ENCODE results near the gene GPR146.
A peak's percentile ranks its signal among the peaks of the same experiment; 100 is the strongest.
"Not testable (repeated sequence)": the region's sequence is repeated elsewhere in the genome, so short reads cannot be mapped to it uniquely, and the experiment has no call there.

The GPR146 gene, protein sequence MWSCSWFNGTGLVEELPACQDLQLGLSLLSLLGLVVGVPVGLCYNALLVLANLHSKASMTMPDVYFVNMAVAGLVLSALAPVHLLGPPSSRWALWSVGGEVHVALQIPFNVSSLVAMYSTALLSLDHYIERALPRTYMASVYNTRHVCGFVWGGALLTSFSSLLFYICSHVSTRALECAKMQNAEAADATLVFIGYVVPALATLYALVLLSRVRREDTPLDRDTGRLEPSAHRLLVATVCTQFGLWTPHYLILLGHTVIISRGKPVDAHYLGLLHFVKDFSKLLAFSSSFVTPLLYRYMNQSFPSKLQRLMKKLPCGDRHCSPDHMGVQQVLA

DNA sequence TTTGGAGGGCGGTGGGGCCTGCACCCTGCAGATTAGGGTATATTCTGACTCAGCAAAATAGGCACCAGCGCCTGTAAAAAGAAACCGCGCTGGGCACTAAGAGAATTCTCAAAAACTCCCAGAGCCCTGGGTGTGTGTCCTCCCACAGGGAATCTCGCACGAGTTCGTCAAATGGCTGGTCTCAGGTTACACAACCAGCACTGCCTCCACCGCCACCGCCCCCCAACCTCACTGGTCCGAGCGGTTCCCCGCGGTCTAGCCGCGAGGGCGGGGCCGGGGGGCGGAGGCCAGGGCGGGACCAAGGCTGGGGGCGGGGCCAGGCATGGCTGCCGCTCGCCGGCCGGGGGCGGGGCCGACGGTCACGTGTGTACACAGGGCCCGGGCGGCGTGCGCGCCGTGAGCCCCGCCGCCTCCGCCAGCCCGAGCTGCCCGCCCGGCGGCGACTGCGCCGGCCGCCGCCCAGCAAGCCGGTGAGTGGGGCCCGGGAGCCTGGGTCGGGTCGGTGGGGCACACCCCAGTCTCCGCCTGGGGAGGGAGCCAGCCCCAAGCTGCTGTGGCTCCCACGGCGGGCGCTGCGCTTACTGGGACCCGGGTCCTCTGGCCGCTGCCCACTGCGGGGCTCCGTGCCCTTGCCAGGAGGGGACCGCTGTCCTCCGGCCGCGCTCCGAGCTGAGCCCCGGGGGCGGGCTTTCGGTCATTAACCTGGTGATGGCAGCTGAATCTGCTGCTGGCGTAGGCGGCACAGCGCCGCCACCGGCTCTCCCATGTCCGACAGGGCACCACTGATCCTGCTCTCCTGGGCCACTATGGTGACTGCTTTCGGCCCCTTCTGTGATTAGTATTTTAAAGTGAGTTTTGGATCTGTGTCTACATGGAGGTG is at the start of gene GPR146:
Gene GPR146 (plus strand): TSS at position 358 of the 880 bp plus-strand sequence. CDS start 12,970 bp downstream, outside the sequence.
- DNase-seq = peak; percentile 99

GRCh38 chr7:994592-995308 is 49.6 kb upstream of the GPR146 start:
- no peak for DNase-seq

DNA sequence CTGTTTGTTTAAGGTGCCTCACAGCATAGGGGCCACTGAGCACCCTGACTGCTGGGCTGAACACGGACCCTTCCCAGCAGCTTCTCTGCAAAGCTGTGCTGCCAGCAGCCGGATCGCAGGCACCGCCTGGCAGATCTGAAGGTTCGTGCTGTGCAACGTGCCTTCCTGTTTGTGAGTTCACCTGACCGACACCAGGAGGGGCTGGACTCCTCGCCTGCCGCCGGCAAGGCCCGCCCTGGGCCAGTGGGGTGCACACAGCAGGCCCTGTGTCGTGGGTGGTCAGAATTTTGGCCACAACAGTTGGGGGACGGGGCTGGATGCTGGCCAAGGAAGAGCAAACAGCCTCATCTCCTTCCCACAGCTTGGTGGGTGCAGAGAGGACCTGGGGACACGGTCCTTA is 48.8 kb upstream of the GPR146 start:
- DNase-seq = no peak

- no peak for DNase-seq
Measured at GRCh38 chr7:996079-996872, 48.1 kb upstream of the GPR146 start.

DNA sequence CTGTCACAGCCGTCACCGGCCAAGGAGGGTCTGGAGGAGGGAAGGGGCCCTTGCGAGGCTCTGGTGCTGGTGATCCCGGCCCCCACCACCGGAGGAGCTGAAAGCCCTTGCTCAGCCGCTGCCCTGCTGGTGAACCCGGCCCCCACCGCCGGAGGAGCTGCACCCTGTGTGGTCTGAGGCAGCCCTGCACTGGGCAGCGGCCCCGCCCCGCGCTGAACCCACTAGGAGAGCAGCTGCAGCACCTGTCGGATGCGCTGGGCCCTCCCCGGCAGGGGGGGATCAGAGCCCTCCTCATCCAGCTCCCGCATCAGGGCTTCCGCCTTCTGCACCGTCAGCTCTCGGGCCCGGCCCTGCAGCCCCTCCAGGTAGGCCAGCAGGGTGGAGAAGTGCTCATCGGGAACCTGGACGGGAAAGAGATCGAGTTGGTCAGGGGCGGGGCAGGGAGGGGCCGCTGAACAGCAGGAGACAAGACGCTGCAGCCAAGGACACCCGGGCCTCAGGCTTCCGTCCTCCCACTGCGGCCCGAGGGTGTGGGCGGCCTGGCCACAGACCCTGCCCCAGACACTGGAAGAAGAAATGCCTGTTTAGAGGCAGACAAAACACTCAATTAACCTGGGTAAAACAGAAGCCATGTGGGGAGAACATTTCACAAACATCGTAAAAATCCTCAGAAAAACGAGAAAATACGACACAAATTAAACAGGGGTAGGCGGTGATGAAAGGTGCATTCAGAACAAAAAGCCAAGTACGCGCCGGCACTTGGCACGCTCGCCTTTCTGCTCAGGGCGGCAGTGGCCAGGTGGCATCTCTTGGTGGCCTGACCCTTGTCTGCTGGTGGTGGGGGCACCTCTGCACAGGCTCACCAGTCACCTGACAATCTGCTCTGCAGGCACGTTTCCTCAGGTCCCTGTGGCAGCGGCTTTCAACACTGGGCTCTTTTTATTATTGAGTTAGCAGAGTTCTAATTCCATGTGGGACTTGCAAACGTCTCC is 46.6 kb upstream of the GPR146 start:
- DNase-seq = no peak

DNA sequence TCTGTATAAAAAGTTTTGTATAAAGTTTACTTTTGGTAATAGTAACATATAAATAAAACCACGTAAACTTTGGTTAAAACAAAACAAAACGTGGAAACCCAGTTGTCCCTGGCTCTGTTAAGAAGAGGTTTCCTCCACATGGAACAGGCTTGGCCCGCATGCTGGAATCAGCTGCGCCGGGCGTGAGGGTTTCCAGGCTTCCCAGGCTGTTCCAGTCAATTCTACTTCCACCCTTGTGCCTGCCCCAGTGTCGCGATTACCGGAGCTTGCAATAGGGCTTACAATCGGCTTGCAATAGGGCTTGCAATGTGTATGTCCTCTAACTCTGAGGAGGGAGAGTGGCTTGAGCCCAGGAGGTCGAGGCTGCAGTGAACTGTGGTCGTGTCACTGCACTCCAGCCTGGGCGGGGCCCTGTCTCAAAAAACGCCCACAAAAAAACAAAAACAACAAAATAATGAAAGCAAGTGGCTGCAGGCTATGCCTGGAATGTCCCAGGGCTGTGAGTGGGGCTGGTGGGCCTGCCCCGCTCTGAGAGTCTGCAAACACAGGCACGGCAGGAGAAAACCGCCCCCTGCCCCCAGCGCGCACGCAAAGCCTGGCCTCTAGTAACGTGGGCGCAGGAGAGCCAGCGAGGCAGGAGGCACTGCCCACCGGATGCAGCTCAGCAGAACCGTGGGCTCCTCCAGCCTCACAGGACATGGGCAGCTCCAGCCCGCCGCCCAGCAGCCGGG is 45.0 kb upstream of the GPR146 start:
- no peak for DNase-seq

- no peak for DNase-seq
Measured at GRCh38 chr7:999941-1000935, 44.1 kb upstream of the GPR146 start.

GRCh38 chr7:1001069-1001770 is 43.1 kb upstream of the GPR146 start:
- DNase-seq = not testable (repeated sequence)

DNA sequence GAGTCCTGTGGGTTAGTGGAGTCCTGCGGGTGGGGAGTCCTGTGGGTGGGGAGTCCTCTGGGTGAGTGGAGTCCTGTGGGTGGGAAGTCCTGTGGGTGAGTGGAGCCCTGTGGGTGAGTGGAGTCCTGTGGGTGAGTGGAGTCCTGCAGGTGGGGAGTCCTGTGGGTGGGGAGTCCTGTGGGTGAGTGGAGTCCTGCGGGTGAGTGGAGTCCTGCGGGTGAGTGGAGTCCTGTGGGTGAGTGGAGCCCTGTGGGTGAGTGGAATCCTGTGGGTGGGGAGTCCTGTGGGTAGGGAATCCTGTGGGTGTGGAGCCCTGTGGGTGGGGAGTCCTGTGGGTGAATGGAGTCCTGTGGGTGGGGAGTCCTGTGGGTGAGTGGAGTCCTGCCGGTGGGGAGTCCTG is 42.3 kb upstream of the GPR146 start:
- not testable (repeated sequence) for DNase-seq

- not testable (repeated sequence) for DNase-seq
Measured at GRCh38 chr7:1002445-1002844, 41.9 kb upstream of the GPR146 start.

GRCh38 chr7:1004018-1004852 is 40.1 kb upstream of the GPR146 start:
- DNase-seq = no peak

- DNase-seq = no peak
Measured at GRCh38 chr7:1005303-1005702, 39.0 kb upstream of the GPR146 start.

DNA sequence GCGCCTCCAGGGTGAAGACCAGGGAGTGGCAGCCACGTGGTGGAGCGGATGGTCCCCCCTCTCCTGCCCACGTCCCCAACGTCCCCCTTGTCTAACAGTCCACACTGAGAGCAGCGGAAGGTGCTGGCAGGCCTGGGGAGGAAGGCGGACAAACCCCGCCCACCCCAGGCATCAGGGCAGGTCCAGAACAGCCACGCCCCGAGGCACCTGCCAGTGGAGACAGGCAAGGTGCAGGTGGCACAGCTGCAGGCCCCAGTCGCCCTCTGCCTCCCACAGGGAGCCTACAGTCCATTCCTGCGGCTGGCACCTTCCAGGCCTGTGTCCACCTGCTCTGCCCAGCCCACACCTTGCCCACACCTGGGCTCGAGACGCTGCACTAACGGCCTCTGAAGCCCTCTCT is 36.4 kb upstream of the GPR146 start:
- no peak for DNase-seq

GRCh38 chr7:1008733-1009363 is 35.5 kb upstream of the GPR146 start:
- DNase-seq = no peak

GRCh38 chr7:1009747-1010146 is 34.6 kb upstream of the GPR146 start:
- no peak for DNase-seq

DNA sequence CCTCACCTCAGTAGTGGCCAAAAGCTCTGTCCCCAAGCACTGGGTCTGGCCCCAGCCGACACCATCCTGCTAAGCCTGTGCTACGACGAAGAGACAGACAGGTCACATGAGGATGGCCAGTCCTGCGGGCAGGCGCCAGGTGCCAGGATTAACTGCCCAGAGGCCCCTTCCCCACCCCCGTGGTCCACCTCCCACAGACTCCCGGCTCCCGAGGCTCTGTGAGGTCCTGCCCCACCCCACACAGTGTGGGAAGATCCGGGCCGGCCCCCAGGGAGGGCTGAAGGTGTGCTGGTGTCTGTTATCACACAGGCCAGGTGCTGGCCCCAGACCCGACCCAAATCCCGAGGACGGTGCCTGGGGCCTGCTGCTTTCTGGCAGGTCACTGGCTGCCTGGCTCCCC is 34.1 kb upstream of the GPR146 start:
- no peak for DNase-seq
